ENCODE results near the gene CYYR1.
A peak's percentile ranks its signal among the peaks of the same experiment; 100 is the strongest.

The CYYR1 gene

DNA sequence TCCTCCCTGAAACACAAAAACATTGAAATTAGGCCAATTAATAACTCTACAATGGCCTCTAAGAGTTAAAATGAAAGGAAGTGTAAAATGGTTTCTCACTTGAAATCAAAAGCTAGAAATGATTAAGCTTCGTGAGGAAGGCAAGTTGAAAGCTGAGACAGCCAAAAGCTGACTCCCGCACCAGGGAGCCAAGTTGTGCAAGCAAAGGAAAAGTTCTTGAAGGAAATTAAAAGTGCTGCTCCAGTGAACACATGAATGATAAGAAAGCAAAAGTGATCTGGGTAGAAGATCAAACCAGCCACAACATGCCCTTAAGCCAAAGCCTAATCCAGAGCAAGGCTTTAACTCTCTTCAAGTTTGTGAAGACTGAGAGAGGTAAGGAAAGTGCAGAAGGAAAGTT, 22.8 kb downstream of the CYYR1 start:
- no peak for DNase-seq

DNA sequence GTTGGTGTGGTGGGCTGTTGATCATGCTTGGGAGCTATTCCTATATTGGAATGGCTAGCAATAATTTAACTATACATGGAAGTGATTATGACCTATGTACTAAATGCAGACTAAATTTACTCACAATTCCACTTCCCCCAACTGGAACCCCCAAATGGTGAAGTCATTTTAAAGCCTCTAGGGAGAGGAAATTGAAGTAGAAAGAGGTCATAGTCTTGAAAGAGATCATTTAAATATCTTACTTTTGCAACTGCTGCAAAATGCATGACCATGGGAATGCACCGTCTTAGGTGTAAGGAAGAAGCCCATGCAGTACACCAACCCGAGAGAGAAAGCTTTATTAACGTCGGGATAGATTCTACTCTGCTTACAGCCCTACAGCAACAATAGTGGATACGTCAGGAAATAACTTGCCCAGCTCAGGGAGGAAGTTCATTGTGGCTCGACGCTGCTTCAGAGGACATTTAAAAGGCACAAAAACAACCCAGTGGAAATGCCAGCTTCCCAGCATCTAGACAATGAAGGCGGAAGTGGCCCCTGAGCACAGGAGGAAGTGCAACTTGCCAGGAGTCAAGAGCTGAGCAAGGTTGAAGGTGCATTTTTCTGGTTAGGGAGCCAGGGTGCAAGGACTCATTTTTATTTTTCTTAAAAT, 26.5 kb downstream of the CYYR1 start:
- DNase-seq, result no peak

DNA sequence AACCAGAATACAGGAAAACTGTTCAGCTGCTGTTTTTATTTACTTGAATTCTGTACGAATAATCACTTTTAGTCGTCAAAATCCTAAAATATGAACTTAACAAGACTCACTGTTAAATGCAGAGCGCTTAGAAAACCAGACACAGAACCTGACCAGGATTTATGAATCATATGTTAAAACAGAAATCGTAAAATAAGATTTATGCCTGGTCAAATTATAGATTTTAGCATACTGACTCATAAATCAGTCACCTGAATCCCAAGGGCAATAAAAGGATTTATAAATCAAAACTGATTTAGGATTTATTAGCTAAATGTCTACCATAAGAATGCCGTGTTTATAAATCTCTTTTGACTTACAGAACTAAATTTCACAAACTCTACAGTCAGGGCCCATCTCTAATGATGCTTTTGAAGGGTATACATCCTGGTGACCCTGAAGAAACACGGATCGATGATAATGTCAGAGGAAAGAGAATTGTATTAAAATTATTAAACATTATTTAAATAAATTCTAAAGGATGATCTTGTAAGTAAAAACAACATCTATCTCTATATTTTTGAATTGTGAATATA, 28.8 kb downstream of the CYYR1 start:
- DNase-seq, result no peak

DNA sequence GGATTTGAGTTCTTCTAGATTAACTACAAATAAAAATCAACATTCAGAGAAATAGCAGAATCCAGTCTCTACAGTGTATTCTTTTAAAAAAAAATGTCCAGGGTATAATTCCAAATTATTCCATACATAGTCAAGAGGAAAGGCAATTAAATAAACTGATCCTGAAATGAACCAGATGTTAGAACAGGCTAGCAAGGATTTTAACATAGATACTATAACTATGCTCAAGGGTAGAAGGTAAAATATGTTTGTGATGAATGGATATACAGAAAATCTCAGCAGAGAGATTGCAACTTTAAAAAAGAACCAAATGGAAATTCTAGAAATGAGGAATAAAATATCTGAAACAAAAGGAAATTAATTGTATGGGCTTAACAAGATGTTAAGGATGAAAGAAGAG, 32.4 kb downstream of the CYYR1 start:
- no peak for DNase-seq

DNA sequence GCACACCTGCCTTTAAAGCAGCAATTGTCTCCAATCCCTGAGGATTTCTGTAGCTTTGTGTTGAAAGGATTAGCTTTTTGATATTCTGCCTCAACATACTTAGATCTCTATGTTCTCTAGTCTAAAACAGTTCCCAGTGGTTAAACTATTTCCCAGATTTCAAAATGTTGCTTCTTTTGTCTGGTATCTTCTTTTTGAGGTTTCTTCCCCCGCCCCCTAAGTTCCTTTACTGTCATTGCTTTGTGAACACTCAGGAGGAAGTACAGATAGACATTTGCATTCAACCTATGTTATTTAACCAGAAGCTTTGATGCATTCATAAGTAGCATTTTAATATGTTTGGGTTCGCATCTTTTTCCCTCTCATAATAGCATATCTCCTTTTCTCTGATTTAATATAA, 33.5 kb downstream of the CYYR1 start:
- no peak for DNase-seq

DNA sequence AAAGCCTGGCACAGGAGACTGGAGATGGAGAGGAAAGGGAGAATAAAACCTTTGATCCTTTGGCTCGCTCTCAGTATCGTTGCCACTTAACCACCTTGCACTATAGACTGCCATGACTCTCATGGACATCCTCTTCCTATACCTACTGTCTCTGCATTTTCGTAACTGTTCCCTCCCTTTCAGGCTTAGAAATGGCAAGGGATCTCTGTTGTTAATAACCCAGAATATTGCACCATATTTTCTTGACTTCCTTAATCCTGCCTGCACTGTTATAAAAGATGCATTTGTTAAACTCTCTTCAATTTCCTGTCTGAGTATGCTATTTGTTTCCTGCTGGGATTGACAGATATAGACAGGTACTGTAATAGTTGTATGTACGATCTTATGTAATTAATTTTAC, 38.6 kb downstream of the CYYR1 start:
- DNase-seq, result no peak

DNA sequence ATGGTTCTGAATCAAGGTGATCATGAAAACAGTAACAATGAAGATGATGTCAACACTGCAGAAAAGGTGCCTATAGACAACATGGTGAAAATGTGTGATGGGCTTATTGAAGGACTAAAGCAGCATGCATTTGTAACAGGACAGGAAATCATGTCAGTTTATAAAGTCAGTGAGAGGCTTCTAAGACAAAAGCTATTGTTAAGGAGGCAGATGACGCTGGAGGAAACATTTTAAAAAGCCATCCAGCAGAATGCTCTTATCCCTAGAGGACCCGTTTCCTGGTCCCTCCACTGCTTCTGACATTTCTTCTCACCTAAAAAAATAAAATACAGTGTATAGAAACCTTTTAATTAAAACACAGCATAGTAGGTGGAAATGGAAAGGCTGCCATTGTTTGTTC, 40.9 kb downstream of the CYYR1 start:
- no peak for DNase-seq

DNA sequence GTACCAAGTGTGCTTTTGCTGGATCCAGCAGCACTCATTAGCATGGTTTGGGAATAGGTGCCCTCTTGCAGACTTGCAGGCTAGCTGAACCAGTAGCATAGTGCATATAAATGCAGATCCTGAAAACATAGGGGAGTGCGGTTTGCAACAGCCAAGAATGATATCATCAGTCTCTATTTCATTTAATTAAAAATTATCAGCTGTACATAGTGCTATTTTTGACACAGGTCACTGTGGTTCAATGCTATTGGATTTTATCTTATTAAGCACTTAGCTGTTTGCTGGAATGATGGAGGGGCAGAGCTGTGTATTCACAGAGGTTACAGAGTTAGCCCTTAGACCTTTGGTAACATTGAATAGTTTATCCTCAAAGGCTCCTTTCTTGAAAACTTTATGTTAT, 43.6 kb downstream of the CYYR1 start:
- DNase-seq, result no peak

DNA sequence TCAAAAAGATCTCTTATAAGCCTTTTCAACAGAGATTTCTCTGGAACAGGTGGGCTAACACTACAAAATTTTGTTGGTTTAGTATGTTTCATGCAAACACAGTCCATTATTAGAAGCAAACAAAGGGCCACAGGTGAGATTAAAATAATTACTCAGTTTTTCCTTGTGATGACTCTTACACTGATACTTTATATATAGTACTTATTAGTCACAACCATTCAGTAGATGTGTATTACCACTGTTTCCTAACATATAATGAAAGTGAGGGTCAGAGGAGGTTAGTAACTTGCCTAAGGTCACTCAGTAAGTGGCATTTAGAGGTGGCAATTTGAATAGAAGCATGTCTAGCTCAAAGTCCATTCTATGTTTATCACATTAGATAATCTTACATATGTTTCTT, 44.2 kb downstream of the CYYR1 start:
- no peak for DNase-seq

DNA sequence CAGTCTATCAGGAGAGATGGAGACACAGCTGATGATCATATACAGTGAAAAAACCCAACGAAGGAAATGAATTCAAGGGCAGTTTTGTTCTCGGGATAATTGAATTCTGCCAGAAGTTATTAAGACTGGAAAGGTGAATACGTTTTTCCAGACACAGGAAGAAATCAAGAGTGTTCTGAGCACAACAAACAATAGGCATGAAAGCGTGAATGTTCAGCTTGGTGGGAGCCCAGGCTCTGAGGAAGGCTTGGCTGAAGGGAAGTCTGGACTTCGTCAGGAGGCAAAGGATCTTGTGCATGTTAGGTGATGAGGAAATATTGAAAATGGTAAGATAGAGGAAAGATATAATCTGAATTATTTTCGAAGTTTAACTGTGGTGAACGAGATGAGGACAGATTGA, 50.4 kb downstream of the CYYR1 start:
- DNase-seq, result no peak

DNA sequence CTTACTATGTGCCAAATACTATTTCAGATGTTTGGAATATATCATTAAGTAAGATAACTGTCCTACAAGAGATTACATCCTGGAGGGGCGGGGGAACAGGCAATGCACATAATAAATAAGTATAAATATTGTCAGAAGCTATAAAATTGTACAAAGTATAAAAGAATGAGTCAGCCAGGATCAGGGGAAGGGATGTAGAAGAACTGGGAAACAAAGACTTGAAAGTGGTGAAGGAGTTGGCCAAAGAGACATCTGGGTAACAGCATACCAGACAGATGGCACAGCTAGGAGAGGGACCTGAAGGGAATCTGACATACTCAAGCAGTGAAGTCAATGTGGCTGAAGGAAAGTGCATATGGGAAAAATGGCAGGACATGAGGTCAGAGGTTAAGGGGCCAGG, 53.9 kb downstream of the CYYR1 start:
- no peak for DNase-seq

DNA sequence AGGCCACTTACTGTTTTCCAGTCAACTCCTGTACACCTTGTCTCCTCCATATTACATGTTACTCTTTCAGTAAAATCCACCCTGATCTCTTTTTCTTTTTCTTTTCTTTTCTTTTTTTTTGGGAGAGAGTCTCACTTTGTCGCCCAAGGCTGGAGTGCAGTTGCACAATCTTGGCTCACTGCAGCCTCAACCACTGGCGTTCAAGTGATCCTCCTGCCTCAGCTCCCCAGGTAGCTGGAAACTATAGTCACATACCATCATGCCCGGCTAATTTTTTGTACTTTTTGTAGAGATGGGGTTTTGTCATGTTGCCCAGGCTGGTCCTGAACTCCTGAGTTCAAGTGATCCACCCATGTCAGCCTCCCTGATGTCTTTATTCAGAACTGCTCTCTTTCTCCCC, 57.8 kb downstream of the CYYR1 start:
- no peak for DNase-seq

DNA sequence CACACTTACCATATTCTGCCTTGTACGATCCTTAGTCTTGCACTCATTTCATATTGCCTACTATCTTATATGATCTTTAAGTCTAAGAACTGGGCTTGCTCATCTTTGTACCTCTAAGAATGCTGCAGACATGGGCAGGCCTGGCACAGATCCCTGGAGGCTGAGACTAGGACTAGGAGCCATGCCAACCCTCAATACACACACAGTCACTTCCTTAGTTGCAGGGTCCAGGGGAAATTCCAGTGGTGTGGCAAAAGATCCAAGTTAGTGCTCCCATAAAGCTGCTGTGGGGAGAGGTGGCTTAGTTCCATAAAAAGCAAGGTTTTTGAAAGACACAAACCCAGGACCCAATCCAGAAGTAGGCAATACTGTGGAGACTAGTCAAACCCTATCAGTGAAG, 59.9 kb downstream of the CYYR1 start:
- no peak for DNase-seq

DNA sequence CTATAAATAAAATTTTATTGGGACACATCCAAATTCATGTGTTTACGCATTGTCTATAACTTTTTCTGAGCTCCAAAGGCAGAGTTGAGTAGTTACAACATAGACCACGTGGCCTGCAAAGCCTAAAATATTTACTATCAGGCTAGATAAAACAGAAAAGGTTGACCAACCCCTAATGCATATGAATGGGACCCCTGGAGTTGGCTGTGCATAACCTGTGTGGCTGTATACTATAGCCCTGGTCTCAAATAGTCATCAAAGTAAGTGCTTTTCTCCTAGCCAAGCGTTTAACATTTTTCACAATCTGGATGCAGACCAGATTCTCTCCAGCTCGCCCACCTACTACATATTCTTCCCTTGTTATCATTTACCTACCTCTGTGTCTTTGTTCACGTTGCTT, 60.4 kb downstream of the CYYR1 start:
- DNase-seq, result no peak

DNA sequence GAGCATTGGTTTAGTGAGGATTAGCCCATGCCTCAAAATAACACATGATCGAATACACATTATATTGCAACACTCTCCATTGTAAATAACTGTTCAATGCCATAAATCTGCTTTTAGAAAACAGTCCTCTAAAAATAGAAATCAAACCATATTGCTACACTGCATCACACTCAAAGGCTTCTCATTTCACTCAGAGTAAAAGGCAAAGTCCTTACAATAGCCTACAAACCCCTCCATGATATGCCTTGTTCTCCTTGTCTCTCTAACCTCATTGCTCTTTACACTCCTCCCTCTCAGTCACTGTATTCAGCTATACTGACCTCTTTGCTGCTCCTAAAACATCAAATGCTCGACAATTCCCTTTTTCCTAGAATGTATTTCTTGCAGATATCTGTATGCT, 64.2 kb downstream of the CYYR1 start:
- DNase-seq, result no peak

DNA sequence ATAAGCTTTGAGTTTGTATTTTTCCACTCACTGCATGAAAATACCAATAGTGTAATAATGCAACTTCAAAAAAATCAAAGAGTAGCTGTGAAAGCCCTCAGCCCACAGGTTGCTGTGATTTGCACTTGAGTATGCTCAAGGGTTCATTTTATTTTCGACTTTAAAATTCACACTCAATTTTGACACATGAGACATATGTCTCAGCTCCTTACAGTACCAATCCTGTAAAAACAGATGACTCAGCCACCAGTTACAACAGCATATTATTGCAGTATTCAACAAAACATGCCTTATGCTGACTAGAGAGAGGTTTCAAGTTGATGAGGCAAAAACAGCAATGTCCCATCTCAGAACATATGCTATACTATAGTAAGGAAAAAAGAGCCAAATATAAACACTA, 66.1 kb downstream of the CYYR1 start:
- DNase-seq, result no peak

DNA sequence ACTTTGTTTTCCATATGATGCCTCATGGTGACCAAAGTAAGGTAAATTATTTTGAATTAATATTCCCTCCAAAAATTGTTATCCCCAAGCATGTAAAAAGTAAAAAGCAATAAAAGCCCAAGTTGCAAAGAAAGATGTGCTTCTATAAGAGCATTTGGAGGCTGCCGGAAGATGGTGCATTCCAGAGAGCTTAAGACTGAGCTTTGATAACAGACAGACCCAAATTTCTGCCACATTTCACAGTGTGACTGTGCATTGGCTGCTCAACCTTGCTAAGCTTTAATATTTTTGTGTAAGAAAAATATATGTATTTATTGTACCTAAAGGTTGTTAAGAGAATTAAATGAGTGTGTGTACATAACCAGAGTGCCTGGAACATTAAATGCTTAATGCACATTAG, 67.9 kb downstream of the CYYR1 start:
- DNase-seq, result no peak

DNA sequence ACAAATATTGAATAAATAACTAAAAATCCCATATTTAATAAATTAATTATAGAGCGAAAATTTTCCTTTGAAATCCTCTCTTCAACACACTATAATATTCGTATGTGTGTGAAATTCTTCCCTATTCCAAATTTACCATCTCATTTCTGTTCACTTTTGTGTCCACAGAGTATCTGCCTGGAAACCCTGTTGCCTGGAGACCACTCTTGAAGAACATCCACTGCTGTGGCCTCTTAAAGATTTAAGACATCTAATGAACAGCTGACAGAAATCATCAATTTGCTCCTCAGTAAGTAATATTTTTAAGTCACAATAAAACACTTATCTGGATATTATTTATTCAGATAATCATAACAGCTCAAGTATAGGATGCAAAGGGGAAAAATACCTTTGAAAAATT, 69.7 kb downstream of the CYYR1 start:
- DNase-seq, result peak; percentile 4

DNA sequence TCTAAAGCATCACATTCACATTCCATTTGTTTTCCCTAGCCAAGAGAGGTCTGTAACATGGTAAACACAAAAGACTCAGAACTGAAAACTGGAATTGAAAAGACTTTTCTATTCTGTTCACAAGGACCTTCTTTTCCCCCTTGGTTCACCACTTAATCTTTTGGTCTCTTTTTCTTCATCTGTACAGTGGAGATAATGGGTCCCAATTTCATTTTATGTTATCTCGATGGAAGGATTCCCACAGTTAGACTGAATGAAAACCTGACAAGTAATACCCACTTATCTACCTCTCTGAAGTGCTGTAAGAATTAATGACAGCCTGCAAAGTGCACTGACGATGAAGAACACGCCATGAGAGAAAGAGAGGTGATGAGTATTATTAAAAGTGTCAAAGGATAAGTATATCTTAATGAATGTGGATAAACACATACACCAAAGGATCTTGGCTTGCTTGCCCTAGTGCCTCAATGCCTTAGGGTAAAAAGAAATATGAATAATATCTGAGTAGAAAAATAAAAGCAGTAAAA, 71.5 kb downstream of the CYYR1 start:
- DNase-seq, result peak; percentile 7

DNA sequence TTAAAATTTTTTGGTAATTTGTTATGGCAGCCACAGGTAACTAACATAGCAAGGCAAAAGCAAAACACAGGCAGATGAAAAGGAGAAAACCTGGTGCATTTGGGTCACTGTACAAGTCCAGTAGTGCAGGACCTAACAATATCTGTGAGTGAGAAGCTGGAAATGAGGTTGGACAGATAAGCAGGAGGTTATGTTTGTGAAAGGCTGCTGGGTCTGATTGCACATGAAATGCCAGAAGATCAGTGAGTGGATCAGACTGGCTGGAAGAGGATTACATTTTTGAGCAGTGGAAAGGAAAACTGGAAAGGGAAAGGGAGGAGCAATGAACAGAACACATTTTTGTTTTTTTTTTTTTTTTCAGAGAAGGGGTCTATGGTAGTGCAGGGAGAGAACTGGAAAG, 73.6 kb downstream of the CYYR1 start:
- DNase-seq, result no peak

DNA sequence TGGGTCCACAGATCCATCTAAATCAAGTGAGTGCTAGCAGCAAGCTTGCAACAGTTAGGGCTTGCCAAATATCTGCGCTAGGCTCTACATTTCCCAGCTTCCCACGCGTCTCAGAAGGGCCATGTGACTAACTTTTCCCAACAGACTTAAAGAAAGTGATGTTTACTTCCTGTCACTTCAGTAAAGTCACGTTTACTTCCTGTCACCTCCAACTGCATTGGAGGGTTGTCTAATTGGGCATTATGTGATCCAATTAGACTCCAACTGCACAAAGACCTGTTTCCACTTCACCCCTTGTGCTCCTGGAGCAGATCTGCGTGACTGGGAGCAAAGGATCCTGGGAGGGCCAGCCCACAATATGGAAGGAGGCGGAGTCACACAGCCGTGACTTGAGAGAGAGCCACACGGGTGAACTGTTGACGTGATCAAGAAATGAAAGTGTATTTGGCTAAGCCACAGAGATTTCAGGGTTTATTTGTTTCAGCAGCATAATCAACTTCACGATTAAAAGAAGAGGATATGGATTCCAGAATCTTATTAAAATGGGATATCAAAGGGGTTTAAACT, 77.7 kb downstream of the CYYR1 start:
- DNase-seq, result no peak

DNA sequence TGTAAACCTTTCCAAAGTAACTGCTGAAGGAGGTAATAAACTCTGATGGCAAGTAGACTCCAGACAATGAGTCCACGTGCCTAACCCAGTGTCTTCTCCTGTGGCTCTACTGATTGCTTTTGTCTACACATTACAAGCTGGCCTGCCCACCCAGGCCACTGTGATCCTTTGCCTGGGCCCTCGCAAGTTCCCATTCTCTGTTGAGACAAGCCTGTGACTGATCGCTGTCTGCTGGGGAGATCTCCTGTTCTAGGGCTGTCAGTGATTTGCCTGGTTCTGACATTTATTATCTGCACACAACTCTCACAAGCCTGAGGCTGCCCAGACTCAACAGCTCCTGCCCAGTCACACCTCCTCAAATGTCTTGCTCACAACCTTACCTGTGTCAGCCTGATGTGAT, 81.4 kb downstream of the CYYR1 start:
- no peak for DNase-seq

DNA sequence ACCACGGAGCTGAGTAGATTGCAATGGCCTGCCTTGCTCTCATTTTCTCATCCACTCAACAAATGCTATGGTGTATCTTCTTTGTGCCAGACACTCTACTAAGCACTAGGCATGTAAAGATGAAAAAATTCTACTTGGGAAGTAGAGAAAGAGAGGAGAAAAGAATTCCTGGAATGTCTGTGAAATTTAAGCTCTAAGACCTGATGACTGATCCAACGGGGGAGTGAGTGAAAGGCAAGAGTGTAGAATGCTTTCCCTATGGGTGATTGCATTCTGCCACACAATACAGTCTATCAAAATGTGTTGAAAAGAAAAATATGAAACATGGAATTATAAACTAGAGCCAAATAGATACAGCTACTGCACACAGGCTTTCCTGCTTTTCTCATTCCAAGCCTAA, 82.3 kb downstream of the CYYR1 start:
- no peak for DNase-seq

DNA sequence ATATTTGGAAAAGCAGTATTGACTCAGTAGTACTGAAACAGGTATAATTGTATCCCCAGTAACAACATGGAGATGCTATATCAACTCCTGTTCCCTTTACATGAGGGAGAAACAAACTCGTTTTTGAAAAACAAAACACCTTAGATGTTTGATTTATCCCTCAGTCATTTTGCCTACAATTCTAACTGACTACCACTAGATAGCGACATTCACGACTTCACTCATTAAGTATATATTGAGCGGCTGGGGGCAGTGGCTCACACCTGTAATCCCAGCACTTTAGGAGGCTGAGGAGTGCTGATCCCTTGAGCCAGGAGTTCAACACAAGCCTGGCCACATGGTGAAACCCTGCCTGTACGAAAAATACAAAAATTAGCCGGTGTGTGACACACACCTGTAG, 83.3 kb downstream of the CYYR1 start:
- no peak for DNase-seq

DNA sequence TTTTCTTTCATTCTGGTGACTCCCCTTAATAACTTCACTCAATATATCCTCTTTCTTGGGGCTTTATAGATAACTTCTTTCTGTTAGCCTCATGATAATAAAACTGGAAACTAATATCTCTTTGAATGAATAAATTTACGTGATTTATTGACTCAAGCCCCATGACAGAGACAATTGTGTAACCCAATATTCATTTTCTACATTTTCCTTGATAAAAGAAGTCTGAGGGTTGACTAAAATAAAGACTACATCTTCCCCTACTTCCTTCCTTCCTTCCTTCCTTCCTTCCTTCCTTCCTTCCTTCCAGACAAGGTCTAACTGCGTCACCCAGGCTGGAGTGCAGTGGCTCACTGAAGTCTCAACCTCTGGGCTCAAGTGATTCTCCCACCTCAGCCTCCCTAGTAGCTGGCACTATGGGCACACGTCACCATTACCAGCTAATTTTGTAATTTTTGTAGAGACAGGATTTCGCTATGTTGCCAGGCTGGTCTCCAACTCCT, 85.1 kb downstream of the CYYR1 start:
- DNase-seq, result no peak
